K562 (cell line): ENCODE results near the gene RGS12. TPM values are rescaled to one million over a fixed set of nuclear protein-coding genes. Genes with fewer than 3 reads are reported as not detected.

ENCODE experiments used
- FOXK2 ChIP-seq, 2 experiments: fragments of 450-650 bp; IDR thresholded peaks in 1 of 2; conservative IDR thresholded peaks in 1 of 2; 2 replicates each; pipeline ENCODE4 v1.6.1; 2016; ENCODE audit warnings: low read depth in 2 of 2, mild to moderate bottlenecking in 1 of 2
- MCM5 ChIP-seq: fragments of 450-650 bp; IDR thresholded peaks from 2 replicates; pipeline ENCODE4 v1.6.1; 2016; ENCODE audit warnings: low read depth
- SNRNP70 ChIP-seq: fragments of 200-400 bp; formaldehyde crosslinking; optimal IDR thresholded peaks from 2 replicates; pipeline ENCODE3; 2017; ENCODE audit warnings: low read depth, low read length
- TBP ChIP-seq: optimal IDR thresholded peaks from 2 replicates; pipeline ENCODE3; 2011; ENCODE audit warnings: low read depth, low read length, improper control_type of control experiment
- ZNF121 ChIP-seq: sonication (generic); formaldehyde crosslinking; conservative IDR thresholded peaks from 2 replicates; pipeline ENCODE4 v1.8.0; 2022; ENCODE audit warnings: missing genetic modification reagents
- ZNF143 ChIP-seq: sonication (generic); formaldehyde crosslinking; IDR thresholded peaks from 2 replicates; pipeline ENCODE4 v1.9.0; 2022; ENCODE audit warnings: mild to moderate bottlenecking, missing genetic modification reagents
- polyA plus RNA-seq, 8 experiments: library from polyadenylated mRNA; depleted of rRNA in 4 of 8; stranded (reverse) in 5 of 8; unstranded in 3 of 8; fragments of >200 nt; fragmentation: Nextera tagmentation in 2 of 8; fragmentation: Illumina TruSeq in 1 of 8; extraction: Ambion mirVana in 2 of 8; extraction: Trizol in 1 of 8; gene quantifications; 2 replicates each; pipeline versions ENCODE4 v1.2.1 to v1.2.3, GENCODE V29; 2011 to 2014; ENCODE audit warnings: inconsistent platforms in 1 of 8, missing spikeins in 1 of 8
- total RNA-seq, 7 experiments: library from RNA; depleted of rRNA in 6 of 7; stranded (reverse); fragments of >200 nt in 6 of 7; fragmentation: Illumina TruSeq in 2 of 7; extraction: Trizol in 2 of 7; gene quantifications; 2 replicates each; pipeline versions ENCODE4 v1.2.1 to v1.2.3, GENCODE V29; 2011 to 2021; ENCODE audit warnings: low replicate concordance in 1 of 7
- TF ChIP-seq, protein P1 (sequence below), 2 experiments: fragments of 450-650 bp; formaldehyde crosslinking in 1 of 2; IDR thresholded peaks; 2 replicates each; pipeline versions ENCODE4 v1.4.0 to v1.6.1; 2014 to 2020; ENCODE audit warnings: mild to moderate bottlenecking in 2 of 2, borderline replicate concordance in 1 of 2, low read depth in 1 of 2
- TF ChIP-seq, protein P2 (sequence below): fragments of 250-450 bp; sonication (Bioruptor Pico); IDR thresholded peaks from 2 replicates; pipeline ENCODE4 v1.9.0; 2021; ENCODE audit warnings: mild to moderate bottlenecking, inconsistent platforms
- TF ChIP-seq, protein P3 (sequence below): fragments of 450-650 bp; IDR thresholded peaks from one replicate; pipeline ENCODE4 v1.6.1; 2018; ENCODE audit warnings: mild to moderate bottlenecking, moderate library complexity; ENCODE audit not compliant: partially characterized antibody

The RGS12 gene
- total and polyA plus RNA-seq, 9 of the 15 experiments (the other 6 are each of a cell fraction or from before 2014, with no cell fraction given), result 0.30 to 8.8 (median 5.5) TPM

DNA sequence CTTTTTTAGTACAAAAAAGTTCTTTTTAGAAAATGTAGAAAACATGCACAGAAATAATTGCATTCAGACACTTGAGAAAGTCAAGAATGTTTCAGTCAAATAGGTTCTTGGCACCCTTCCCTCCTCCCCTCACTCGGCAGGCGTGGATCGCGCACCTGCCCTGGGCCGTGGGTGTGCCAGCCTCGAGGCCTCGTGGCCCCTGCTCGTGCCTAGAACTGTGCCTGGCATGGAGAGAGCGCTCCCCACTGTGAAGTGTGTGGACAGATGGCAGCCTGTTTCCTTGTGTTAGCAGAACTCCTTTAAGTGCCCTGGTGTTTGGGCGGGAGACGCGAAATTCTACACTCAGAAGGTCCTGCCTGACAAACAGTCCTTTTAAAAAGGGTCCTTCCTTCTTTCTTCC lies 14.7 kb downstream of the RGS12 start (continued):
- TF ChIP-seq ZNF121 (no peak), TBP (no peak), MCM5 (no peak), ZNF143 (CRISPR knock-in tag) (no peak), SNRNP70 (no peak), FOXK2 (conservative IDR thresholded peaks at IDR 0.05 in 1 of 2, IDR thresholded peaks at IDR 0.05 in 1 of 2; ENCODE audit: low read depth in 2 of 2) (no peak)
- TF ChIP-seq, protein P1, sequence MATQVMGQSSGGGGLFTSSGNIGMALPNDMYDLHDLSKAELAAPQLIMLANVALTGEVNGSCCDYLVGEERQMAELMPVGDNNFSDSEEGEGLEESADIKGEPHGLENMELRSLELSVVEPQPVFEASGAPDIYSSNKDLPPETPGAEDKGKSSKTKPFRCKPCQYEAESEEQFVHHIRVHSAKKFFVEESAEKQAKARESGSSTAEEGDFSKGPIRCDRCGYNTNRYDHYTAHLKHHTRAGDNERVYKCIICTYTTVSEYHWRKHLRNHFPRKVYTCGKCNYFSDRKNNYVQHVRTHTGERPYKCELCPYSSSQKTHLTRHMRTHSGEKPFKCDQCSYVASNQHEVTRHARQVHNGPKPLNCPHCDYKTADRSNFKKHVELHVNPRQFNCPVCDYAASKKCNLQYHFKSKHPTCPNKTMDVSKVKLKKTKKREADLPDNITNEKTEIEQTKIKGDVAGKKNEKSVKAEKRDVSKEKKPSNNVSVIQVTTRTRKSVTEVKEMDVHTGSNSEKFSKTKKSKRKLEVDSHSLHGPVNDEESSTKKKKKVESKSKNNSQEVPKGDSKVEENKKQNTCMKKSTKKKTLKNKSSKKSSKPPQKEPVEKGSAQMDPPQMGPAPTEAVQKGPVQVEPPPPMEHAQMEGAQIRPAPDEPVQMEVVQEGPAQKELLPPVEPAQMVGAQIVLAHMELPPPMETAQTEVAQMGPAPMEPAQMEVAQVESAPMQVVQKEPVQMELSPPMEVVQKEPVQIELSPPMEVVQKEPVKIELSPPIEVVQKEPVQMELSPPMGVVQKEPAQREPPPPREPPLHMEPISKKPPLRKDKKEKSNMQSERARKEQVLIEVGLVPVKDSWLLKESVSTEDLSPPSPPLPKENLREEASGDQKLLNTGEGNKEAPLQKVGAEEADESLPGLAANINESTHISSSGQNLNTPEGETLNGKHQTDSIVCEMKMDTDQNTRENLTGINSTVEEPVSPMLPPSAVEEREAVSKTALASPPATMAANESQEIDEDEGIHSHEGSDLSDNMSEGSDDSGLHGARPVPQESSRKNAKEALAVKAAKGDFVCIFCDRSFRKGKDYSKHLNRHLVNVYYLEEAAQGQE (IDR thresholded peaks at IDR 0.05; ENCODE audit: borderline replicate concordance), result no peak
- TF ChIP-seq, protein P1 (CRISPR knock-in tag; IDR thresholded peaks at IDR 0.05; ENCODE audit: low read depth), result no peak
- TF ChIP-seq, protein P2, sequence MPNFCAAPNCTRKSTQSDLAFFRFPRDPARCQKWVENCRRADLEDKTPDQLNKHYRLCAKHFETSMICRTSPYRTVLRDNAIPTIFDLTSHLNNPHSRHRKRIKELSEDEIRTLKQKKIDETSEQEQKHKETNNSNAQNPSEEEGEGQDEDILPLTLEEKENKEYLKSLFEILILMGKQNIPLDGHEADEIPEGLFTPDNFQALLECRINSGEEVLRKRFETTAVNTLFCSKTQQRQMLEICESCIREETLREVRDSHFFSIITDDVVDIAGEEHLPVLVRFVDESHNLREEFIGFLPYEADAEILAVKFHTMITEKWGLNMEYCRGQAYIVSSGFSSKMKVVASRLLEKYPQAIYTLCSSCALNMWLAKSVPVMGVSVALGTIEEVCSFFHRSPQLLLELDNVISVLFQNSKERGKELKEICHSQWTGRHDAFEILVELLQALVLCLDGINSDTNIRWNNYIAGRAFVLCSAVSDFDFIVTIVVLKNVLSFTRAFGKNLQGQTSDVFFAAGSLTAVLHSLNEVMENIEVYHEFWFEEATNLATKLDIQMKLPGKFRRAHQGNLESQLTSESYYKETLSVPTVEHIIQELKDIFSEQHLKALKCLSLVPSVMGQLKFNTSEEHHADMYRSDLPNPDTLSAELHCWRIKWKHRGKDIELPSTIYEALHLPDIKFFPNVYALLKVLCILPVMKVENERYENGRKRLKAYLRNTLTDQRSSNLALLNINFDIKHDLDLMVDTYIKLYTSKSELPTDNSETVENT, result no peak
- TF ChIP-seq, protein P3, sequence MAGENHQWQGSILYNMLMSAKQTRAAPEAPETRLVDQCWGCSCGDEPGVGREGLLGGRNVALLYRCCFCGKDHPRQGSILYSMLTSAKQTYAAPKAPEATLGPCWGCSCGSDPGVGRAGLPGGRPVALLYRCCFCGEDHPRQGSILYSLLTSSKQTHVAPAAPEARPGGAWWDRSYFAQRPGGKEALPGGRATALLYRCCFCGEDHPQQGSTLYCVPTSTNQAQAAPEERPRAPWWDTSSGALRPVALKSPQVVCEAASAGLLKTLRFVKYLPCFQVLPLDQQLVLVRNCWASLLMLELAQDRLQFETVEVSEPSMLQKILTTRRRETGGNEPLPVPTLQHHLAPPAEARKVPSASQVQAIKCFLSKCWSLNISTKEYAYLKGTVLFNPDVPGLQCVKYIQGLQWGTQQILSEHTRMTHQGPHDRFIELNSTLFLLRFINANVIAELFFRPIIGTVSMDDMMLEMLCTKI, result no peak
